Inflammatory macrophage (primary cell): ENCODE data around the gene ZBTB16.

Experiments
- DNase-seq, 2 donors: peaks; one replicate each; pipeline ENCODE4 v3.0.0-alpha.2; 2020 to 2022

ZBTB16 gene

DNA sequence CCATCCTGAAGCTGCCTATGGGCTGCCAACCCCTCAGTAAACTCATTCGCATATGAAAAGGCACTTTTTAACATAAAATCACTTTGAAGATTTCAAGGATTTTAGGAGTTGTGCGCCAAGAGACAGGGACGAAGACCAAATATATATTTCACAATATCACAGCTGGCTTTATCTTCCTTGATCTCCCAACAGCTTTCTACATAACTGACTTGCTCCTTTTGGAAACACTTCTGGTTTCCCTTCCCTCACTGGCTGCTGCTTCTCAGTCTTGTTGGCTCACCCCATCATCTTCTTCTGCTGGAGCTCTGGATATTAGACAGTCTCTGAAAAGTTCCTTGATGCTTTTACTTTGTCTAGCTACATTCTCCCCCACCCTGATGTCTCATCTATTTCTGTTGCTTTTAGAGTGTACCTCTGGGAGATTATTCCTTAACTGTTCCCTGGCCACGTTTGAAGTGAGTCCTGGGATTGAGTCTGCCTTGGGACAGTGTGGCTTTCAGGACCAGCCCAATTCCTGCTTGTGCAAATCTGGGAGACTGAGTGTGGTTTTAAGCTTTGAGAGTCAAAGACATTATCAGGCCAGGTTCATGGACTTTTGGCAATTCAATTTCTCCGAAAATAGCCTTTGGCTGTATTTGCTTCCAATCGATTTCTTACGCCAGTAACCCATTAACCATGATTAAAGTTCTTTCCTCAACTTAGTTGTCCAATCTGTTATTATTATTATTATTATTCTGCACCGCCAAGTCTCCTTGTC, 205.8 kb downstream of the ZBTB16 start:
- no peak for DNase-seq

GRCh38 chr11:114269498-114269897, 210.0 kb downstream of the ZBTB16 start:
- no peak for DNase-seq

GRCh38 chr11:114270531-114271270, 211.2 kb downstream of the ZBTB16 start:
- DNase-seq = no peak

DNA sequence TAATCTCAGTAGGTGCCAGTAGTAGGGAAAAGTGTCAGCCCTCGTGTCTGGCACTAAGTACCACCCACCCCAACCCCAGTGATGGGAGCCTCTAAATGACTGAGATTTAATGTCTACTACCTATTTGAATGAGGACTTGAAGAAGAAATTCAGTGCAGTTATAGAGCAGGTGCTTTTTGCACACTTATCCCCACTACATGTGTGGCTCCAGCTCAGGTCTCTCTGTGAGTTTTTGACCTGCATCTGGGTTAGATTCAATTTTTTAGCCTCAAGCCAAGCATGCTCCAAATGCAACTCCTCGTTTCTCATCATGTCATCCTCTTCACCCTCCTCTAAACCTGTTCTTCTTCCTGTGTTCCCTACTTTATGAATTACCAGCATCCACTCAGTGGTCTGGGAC, 211.8 kb downstream of the ZBTB16 start:
- DNase-seq = no peak

DNA sequence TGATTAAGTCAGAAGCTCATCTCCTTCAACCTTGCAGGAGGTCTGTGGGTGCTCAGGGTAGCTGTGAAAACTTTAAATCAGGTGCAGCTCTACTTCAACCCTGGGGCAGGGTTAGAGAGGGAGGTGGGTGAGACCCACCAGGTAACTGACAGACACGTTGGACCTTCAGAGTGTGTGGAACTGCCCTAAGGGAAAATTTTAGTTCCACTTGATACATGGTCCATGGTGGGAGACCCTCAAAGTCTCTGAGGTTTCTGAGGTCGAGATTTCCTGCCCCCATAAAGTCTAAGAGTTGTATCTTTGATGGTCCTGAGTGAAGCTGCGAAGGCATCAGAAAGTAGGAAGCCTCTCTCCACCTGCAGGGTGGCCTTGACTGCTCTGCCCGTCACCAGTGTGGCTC, 212.8 kb downstream of the ZBTB16 start:
- DNase-seq = no peak

- DNase-seq = no peak
These were observed 213.6 kb downstream of the ZBTB16 start for GRCh38 chr11:114273071-114273470.

GRCh38 chr11:114273890-114274635, 214.6 kb downstream of the ZBTB16 start:
- no peak for DNase-seq

DNA sequence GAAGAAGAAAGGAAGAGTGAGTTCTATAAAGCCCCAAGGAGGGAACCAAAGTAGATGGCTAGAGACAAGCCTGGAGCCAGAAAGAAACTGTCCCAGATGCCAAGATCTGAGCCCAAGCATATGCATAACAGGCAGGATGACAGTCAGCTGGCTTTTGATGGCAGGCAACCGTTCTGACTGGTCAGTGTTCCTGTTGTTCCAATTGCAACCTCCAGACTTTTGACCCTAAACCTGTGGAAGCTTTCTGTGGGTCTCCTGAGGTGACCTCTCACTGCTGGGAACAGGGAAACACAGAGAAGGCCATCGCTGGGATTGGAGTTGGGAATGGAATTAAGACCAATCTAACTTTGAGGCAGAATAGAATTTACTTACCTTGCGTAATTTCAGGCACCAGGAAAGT, 215.1 kb downstream of the ZBTB16 start:
- DNase-seq = no peak

DNA sequence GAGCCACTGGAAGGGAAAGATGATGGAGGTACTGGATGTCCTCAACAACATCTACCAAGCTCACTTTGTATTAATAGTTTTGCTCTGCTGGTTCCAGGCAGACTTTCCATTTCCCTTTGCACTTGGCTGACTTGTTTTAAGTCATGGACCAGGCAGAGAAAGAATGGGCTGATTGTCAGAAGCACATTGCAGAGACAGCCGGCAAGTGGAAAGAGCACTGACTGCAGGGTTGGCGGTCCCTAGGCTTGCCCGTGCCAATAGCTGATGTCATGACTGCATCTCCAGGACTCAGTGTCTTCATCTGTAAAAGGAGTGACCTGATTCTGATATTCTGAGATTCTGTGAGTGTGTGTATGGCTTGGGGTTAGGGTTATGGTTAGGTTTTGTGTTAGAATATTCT, 215.8 kb downstream of the ZBTB16 start:
- DNase-seq = no peak

GRCh38 chr11:114276077-114276476, 216.6 kb downstream of the ZBTB16 start:
- no peak for DNase-seq

- no peak for DNase-seq
These were observed 218.3 kb downstream of the ZBTB16 start for GRCh38 chr11:114277637-114278341.

GRCh38 chr11:114278342-114279065, 219.0 kb downstream of the ZBTB16 start:
- DNase-seq = no peak

DNA sequence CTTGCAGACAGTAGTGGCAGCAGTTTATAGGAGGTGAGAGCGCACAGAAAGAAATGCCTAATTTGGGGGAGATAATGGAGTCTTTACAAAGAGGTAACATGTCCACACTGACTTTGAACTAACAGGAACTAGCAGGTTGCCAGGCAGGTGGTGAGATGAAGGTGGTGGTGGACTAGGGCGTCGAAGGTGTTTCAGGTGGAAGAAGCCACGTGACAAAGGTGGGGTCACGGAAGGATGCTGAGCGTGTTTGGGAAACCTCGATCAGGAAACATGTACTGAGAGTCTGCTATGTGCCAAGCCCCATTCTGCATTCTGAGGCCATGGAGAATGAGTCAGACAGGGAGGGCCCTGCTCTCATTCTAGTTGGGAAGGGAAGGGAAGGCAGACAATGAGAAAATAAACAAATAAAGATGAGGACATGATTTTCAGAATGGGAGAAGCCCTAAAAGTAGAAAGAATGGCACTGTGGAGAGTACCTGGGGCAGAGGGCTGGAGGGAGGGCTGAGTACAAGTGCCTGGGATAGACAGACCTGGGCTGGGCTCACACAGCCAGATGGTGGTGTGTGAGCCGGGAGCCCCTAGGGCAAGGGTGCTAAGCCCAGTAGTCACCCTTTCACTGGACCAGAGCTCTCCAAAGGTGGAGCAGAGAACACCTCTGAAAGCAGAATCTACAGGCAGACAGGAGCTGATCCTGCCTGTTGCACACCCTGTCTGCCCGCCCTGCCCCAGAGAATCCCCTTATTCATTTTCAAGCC, 220.5 kb downstream of the ZBTB16 start:
- DNase-seq = no peak

DNA sequence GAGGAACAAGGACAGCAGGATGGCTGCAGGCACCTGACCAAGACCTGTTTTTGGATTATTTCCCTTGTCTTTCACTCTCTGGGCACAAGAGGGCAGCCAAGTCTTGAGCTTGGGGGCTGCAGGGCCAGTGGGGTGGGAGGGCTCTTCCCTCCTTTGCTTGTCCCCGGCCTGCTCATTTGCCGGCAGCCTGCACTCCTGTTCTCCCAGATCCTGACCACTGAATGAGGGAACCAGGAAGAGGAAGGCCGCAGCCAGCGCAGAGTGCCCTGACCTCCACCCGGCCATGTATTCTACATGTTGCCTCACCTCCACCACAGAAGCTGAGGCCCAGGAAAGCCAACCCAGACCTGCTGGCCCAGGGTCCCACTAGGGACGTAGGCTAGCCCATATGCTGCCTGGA, 221.2 kb downstream of the ZBTB16 start:
- DNase-seq = peak; percentile 14 to 28

DNA sequence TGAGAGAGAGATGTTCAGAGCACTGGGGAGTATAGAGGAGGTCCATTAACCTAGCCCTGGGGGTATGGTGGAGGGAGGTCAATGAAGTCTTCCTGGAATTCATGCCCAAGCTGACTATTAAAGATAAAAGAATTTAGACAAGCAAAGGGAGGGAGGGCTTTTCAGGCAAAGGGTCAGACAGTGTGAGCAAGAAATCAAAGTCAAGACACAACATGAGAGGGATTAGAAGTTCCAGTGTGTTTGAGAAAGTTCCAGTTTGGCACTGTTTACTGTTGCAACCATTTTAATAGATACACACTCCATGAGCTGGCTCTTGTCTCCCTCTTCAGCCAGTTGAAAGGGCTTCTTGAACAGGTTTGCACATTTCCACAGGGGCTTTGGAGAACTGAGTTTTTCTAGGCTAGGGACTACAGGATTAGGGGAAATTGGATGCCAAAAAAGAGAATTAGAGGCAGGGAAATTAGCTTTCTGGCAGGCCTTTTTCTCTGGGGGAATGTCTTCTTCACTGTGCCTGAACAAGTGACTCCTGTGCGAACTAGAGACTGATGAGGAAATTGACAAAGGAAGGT, 222.0 kb downstream of the ZBTB16 start:
- no peak for DNase-seq

- no peak for DNase-seq
These were observed 223.0 kb downstream of the ZBTB16 start for GRCh38 chr11:114282488-114282887.

DNA sequence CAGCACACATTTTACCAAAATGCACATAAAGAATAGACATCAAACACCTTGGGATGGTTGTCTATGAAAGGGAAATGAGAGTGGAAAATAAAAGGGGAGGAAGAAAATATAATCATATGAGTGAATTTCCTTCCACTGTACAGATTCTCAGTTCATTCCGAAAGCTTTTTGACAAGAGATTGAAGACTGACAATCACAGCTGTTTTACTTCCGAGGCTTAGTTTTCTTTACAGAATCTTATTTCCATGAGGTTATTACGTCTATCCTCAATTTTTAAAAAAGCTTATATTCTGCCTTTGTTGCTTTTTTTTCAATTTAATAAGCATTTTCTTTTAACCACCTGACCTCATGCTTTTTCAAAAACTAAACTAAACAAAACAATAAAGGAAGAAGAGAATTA, 223.9 kb downstream of the ZBTB16 start:
- no peak for DNase-seq

DNA sequence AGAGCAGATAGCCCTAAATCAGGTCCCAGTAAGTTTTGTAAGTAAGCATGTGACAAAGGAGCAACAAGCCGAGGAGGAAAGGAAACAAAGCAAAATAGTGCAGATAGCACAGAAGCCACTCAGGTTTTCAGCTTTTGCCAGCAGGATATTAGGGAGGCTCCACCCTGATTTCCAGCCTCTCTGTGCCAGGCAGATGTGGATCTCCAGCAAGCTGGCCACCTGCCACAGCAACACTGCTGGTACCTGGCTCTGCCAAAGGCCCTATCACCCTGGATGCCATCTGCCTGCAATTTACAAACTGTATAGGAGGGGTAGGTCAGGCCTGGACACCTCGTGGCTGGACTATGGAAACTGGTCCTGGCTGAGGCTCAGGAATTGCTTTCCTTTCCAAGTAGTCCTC, 224.5 kb downstream of the ZBTB16 start:
- no peak for DNase-seq

DNA sequence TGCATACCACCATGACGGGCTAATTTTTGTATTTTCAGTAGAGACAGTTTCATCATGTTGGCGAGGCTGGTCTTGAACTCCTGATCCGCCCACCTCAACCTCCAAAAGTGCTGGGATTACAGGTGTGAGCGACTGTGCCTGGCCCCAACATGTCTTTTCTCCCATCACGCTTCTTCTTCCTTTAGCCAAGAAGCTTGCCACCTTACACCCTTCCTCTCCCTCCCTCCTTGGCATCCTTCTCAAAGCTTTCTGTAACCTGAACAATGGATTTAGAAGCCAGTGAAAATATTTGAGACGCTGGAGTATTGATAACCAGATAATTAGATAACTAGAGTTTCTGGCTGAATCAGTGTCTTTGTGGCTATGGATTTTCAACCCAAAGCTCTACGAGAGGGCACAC, 225.4 kb downstream of the ZBTB16 start:
- no peak for DNase-seq

DNA sequence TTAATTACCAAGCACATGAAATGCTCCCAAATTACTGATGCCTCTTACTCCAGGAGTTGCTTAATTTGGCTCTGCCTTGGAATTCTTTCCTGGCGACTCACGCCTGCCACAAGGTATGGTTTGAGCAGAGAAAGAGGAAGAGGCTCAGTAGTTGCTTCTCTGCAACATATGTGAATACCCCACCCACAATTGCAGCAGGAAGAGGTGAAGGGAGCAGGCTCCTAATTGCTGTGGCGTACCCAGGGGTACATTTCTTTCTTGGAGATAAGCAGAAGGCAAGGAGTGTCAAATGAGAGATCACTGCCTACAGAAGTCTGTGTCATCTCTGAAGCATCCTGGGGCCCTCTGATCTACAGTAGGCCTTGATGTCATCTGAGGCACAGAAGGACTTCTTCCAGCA, 226.1 kb downstream of the ZBTB16 start:
- no peak for DNase-seq

DNA sequence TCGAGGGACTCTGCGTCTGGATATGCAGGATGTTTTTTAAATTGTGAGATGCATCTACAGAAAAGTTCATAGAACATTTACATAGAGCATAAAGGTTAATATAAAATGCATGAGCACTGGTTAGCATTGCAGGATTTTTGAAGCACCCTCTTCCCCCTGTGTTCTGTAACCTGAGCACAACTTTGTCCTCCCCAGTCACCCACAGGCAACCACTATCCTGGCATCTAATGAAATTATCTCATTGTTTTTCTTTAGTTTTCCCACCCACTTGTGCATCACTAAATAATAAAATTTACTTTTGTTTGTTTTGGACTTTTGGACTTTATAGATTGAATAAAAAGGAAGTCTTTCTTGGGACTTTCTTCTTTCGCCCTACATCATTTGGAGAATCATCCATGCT, 226.7 kb downstream of the ZBTB16 start:
- no peak for DNase-seq
